SK-MEL-5 (cell line): Measurements from ENCODE around the gene LRRTM1. TPM values are rescaled to one million over a fixed set of nuclear protein-coding genes. Genes with fewer than 3 reads are reported as not detected.

Experiments used
- DNase-seq: peaks from one replicate; pipeline ENCODE4 v3.0.0-alpha.2; 2016; ENCODE audit warnings: low read depth, low spot score
- in situ Hi-C: cut with HindIII; loops from 2 replicates; pipeline ENCODE4 v1.10.0; 2016; ENCODE audit warnings: low sequenced_read_pairs, high pct_unique_total_duplicates, low pct_unique_long_range_greater_than_20kb
- total RNA-seq: library from RNA; depleted of rRNA; stranded (reverse); fragments of >200 nt; shearing (Covaris generic); gene quantifications from 2 replicates; pipeline ENCODE4 v1.2.3, GENCODE V29; 2014

The LRRTM1 gene
- total RNA-seq, 1 experiment from 2014 or later: not detected

DNA sequence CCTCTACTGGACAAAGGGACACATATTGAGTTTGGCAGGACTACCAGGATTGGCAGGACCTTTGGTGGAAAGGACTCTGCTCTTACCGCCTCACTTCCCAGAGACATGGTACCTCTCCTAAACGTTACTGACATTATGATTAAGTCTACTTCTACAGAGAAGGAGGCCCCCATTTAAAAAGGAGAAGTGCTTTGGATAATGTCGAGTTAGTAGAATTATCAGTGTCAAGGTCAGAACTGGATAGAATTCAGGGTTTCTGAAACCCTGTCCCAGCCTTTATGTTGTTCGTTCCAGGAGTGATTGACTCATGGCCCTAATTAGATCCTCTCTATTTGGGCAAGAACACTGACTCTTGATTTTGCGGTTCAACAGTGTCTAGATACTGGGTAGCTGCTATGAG, 45.8 kb downstream of the LRRTM1 start:
- in situ Hi-C loops: no loop called here
- no peak for DNase-seq

DNA sequence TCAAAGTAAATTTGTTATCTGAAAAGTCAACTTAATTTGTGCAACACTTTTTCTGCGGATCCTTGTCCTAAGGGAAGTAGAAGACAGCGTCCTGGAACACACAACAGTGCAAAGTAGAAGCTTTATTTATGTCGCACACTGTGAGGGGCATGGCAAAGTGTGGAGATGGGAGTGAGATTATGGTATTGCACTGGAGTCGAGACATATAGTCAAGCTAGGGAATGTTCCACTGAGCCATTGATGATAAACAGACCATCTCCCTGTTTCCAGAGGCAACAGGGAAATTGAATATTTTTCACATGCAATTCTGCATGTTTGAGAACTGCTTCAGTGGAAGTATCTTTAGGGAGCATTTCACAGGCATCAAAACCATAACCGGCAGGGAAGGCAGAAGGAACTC, 46.2 kb downstream of the LRRTM1 start:
- in situ Hi-C loops: no loop called here
- DNase-seq: no peak

DNA sequence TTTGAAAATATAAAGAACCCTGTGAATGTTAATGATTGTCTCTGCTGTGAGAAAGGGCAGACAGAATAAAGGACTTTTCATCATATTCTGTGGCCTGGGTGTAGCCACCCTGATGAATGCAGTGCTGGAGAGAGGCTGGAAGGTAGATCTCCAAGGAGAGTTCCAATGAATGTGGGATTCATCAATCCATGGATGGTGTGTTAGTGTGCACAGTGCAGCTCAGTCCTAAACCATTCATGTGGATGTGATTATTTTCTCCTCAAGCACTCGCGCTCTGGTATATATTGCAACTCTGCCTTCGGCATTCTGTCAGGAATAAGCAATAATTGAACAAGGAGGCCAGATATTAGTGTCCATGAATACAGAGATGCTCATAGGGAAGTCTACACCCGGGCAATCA, 47.1 kb downstream of the LRRTM1 start:
- in situ Hi-C loops: no loop called here

DNA sequence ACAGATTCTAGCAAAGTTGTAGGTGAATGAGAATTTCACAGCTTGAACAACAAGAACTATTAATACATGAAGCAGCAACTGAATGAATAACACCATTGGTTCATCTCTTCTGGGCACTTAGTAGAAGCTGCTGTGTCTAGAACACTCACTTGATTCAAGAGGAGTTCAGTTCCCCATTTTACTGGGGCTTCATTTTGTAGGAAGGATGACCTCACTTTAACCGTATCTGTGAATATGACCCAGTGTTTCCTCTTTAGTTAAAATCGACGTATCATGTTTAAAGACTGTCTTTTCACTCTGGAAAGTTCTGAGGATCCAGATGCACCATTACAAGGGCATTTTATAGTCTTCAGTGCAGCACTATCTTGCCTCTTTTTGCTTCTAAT, 47.8 kb downstream of the LRRTM1 start:
- no peak for DNase-seq
- in situ Hi-C loops: no loop called here

More for the DNA sequence above, 47.1 kb downstream of the LRRTM1 start:
- DNase-seq: no peak

DNA sequence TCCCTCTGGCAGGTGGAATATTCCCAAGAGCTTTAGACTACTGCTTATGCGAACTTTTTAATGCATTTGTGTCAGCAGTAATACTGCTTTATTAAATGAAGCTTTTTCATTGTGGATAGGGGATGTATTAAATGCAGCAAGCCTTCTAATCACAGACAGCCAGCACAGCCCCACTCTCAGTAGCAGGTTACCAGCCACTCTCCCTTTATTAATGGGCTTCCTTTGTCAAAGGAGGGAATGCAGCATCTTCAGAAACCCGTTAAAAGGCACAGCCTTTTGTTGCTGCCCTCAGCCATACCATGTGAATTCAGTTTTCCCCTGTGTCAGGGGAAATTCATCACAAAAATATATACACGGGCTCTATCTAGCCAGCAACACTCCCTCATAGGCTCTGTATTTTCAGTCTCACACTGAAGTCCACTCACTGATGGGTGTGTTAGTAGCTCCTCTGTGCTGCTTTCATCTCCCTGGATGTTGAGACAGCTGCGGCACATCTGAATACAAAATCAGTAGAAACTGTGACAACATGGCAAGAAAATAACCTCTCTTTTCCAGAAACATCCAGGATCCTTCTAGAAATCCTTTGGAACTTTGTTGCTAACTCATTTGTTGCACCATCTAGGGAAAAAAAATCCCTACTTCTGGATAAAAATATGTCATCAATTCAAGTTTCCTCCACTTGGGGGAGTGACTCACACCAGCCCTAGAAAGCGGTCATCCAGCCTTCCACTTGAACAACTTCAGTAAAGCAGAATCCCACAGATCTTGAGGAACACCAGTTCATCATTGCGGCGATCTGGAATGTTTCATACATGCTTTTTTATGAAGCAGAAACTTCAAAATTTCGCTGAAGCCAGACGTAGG, 48.4 kb downstream of the LRRTM1 start:
- peak; percentile 64 for DNase-seq
- in situ Hi-C loops: no loop called here

DNA sequence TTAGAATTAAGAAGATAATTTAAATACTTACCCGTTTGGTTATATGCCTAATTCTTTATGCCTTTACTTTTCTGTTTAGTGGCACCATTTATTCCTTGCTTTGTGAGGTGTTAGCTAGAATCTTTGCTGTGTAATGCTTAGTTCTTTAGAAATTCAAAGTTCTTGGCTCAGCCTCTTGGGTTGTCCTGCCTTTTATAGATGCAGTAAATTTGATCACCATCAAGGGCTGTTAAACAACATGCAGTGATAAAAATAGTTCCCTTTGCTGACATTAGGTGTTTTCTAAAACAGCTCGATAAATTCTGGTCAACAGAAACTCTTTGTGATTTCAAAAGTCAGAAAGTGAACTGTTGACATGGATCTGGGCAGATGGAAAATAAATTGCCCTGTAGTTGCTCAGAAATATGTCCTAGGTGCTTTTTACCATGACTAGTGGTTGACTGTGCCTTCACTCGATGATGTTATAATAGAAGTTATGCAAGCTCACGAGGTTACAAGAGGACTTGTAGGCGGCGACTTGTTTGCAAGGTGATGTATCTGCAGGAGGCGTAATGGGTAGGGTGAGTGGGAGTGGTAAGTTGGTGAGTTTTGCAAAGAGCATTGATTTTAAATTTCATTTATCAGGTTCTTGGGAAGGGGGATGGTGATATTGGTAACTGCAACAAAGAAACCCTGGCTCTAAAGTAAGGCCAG, 52.1 kb downstream of the LRRTM1 start:
- in situ Hi-C loops: no loop called here
- DNase-seq: no peak
